HUES64 (cell line): Measurements from ENCODE around the gene F7.

Experiments
- H3K27ac ChIP-seq: 2 replicates; pipeline ENCODE4 v1.7.0; 2013; ENCODE audit warnings: low read depth, low read length, inconsistent platforms
- H3K27me3 ChIP-seq: 2 replicates; pipeline ENCODE4 v1.6.1; 2013; ENCODE audit warnings: mild to moderate bottlenecking, low read length; ENCODE audit not compliant: insufficient read depth
- H3K36me3 ChIP-seq: 2 replicates; pipeline ENCODE4 v1.6.1; 2013; ENCODE audit warnings: mild to moderate bottlenecking, low read length; ENCODE audit not compliant: insufficient read depth
- H3K4me1 ChIP-seq: 2 replicates; pipeline ENCODE4 v1.6.1; 2013; ENCODE audit warnings: mild to moderate bottlenecking, low read length, moderate library complexity; ENCODE audit not compliant: insufficient read depth
- H3K4me3 ChIP-seq: 2 replicates; pipeline ENCODE4 v1.5.1; 2013; ENCODE audit warnings: mild to moderate bottlenecking, low read length, moderate library complexity
- H3K9ac ChIP-seq: 2 replicates; pipeline ENCODE4 v1.6.1; 2013; ENCODE audit warnings: mild to moderate bottlenecking, low read depth, low read length
- H3K9me3 ChIP-seq: 2 replicates; pipeline ENCODE4 v1.6.1; 2013; ENCODE audit warnings: low read depth, low read length; ENCODE audit not compliant: insufficient read depth
- WGBS: fragments of 150-250, 120-280 bp; methylation state at CpG from one replicate; pipeline ENCODE4 v1.1.7; 2013; ENCODE audit warnings: missing lambda C conversion rate; 5-methylcytosine and 5-hydroxymethylcytosine counted together

The F7 gene

GRCh38 chr13:113138792-113139551 is 33.4 kb downstream of the F7 start:
- H3K9ac ChIP-seq = no peak overlapping the region
- 94% methylated on average over 16 of the region's 16 CpGs for WGBS
- H3K9me3 ChIP-seq = no peaks in the 10 kb centered on the region
- no peak overlapping the region for H3K27ac ChIP-seq
- no peak overlapping the region for H3K4me3 ChIP-seq
- no peaks in the 10 kb centered on the region for H3K36me3 ChIP-seq
- peaks cover 9% of the 10 kb centered on the region; the same call in 1 of the 2 replicates for H3K4me1 ChIP-seq
- H3K27me3 ChIP-seq = no peaks in the 10 kb centered on the region

- H3K9me3 ChIP-seq = no peaks in the 10 kb centered on the region
- no peak overlapping the region for H3K27ac ChIP-seq
- H3K4me3 ChIP-seq = no peak overlapping the region
- H3K36me3 ChIP-seq = no peaks in the 10 kb centered on the region
- WGBS = 93% methylated on average over 5 of the region's 5 CpGs
- peaks cover 9% of the 10 kb centered on the region; the same call in 1 of the 2 replicates for H3K4me1 ChIP-seq
- H3K9ac ChIP-seq = no peak overlapping the region
- no peaks in the 10 kb centered on the region for H3K27me3 ChIP-seq
Observed at GRCh38 chr13:113139577-113139976, 34.0 kb downstream of the F7 start.

- H3K27ac ChIP-seq = no peak overlapping the region
- H3K36me3 ChIP-seq = no peaks in the 10 kb centered on the region
- H3K9ac ChIP-seq = no peak overlapping the region
- H3K4me1 ChIP-seq = peaks cover 9% of the 10 kb centered on the region; the same call in 1 of the 2 replicates
- no peaks in the 10 kb centered on the region for H3K9me3 ChIP-seq
- H3K4me3 ChIP-seq = no peak overlapping the region
- 93% methylated on average over 26 of the region's 26 CpGs for WGBS
- H3K27me3 ChIP-seq = no peaks in the 10 kb centered on the region
Observed at GRCh38 chr13:113140677-113141600, 35.3 kb downstream of the F7 start.

- Histone ChIP-seq H3K9ac (no peak overlapping the region), H3K36me3 (no peaks in the 10 kb centered on the region), H3K27me3 (no peaks in the 10 kb centered on the region), H3K9me3 (no peaks in the 10 kb centered on the region), H3K4me3 (no peak overlapping the region), H3K4me1 (peaks cover 9% of the 10 kb centered on the region; the same call in 1 of the 2 replicates), H3K27ac (no peak overlapping the region)
- WGBS = 96% methylated on average over 18 of the region's 18 CpGs
Observed at GRCh38 chr13:113141601-113141970, 36.0 kb downstream of the F7 start.

- no peaks in the 10 kb centered on the region for H3K27me3 ChIP-seq
- WGBS = 92% methylated on average over 7 of the region's 7 CpGs
Observed at GRCh38 chr13:113142876-113143275, 37.3 kb downstream of the F7 start.

GRCh38 chr13:113143466-113144254 is 38.1 kb downstream of the F7 start:
- no peaks in the 10 kb centered on the region for H3K4me1 ChIP-seq
- no peak overlapping the region for H3K4me3 ChIP-seq
- no peak overlapping the region for H3K9ac ChIP-seq
- 91% methylated on average over 39 of the region's 39 CpGs for WGBS
- no peak overlapping the region for H3K27ac ChIP-seq
- no peaks in the 10 kb centered on the region for H3K36me3 ChIP-seq
- no peaks in the 10 kb centered on the region for H3K27me3 ChIP-seq
- no peaks in the 10 kb centered on the region for H3K9me3 ChIP-seq

More at GRCh38 chr13:113142876-113143275, 37.3 kb downstream of the F7 start:
- Histone ChIP-seq H3K9ac (no peak overlapping the region), H3K36me3 (no peaks in the 10 kb centered on the region), H3K27ac (no peak overlapping the region), H3K4me1 (peaks cover 4% of the 10 kb centered on the region; the same call in 1 of the 2 replicates), H3K4me3 (no peak overlapping the region), H3K9me3 (no peaks in the 10 kb centered on the region)

- Histone ChIP-seq H3K27ac (no peak overlapping the region), H3K4me3 (no peak overlapping the region), H3K36me3 (no peaks in the 10 kb centered on the region), H3K27me3 (no peaks in the 10 kb centered on the region), H3K4me1 (no peaks in the 10 kb centered on the region), H3K9ac (no peak overlapping the region), H3K9me3 (no peaks in the 10 kb centered on the region)
- WGBS = 87% methylated on average over 9 of the region's 12 CpGs
Observed at GRCh38 chr13:113144255-113144629, 38.7 kb downstream of the F7 start.

GRCh38 chr13:113145496-113145895 is 39.9 kb downstream of the F7 start:
- 91% methylated on average over 12 of the region's 12 CpGs for WGBS
- Histone ChIP-seq H3K9ac (no peak overlapping the region), H3K36me3 (no peaks in the 10 kb centered on the region), H3K4me3 (no peak overlapping the region), H3K27me3 (no peaks in the 10 kb centered on the region), H3K9me3 (no peaks in the 10 kb centered on the region), H3K4me1 (no peaks in the 10 kb centered on the region), H3K27ac (no peak overlapping the region)

GRCh38 chr13:113145911-113146598 is 40.5 kb downstream of the F7 start:
- H3K9ac ChIP-seq = no peak overlapping the region
- WGBS = 88% methylated on average over 15 of the region's 15 CpGs
- H3K27me3 ChIP-seq = no peaks in the 10 kb centered on the region
- H3K4me3 ChIP-seq = no peak overlapping the region
- H3K27ac ChIP-seq = no peak overlapping the region
- H3K36me3 ChIP-seq = no peaks in the 10 kb centered on the region
- no peaks in the 10 kb centered on the region for H3K9me3 ChIP-seq
- H3K4me1 ChIP-seq = no peaks in the 10 kb centered on the region

GRCh38 chr13:113146750-113147149 is 41.2 kb downstream of the F7 start:
- no peaks in the 10 kb centered on the region for H3K36me3 ChIP-seq
- H3K9me3 ChIP-seq = no peaks in the 10 kb centered on the region
- no peak overlapping the region for H3K27ac ChIP-seq
- WGBS = 91% methylated on average over 9 of the region's 9 CpGs
- H3K4me1 ChIP-seq = no peaks in the 10 kb centered on the region
- H3K9ac ChIP-seq = no peak overlapping the region
- H3K27me3 ChIP-seq = peaks cover 3% of the 10 kb centered on the region; the same call in 1 of the 2 replicates
- no peak overlapping the region for H3K4me3 ChIP-seq
